Measurements from ENCODE around the gene WNT2B. TPM values are rescaled to one million over a fixed set of nuclear protein-coding genes. Genes with fewer than 3 reads are reported as not detected.

Gene WNT2B
- total RNA-seq, 1 experiment from 2014 or later = 0.68 TPM

DNA sequence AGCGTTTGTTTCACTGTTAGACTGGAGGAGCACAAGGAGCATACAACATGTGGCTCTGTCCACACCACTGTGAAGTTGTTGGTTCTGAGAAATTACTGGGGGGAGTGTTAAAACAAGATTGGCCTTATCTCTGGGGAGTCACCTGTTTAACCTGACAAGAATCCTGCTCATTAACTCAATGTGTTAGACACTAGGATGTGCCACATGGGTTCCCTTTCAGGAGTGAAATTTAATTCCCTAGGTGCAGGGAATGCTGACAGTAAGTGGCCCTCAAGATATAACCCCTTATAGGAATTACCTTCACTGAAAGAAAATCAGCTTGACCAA lies 45.8 kb upstream of the WNT2B start:
- no peaks in the 10 kb centered on the region; the same call in 1 of the 2 replicates for H3K4me1 ChIP-seq (ENCODE audit: insufficient read depth, low read length)
- TF ChIP-seq, protein P1, sequence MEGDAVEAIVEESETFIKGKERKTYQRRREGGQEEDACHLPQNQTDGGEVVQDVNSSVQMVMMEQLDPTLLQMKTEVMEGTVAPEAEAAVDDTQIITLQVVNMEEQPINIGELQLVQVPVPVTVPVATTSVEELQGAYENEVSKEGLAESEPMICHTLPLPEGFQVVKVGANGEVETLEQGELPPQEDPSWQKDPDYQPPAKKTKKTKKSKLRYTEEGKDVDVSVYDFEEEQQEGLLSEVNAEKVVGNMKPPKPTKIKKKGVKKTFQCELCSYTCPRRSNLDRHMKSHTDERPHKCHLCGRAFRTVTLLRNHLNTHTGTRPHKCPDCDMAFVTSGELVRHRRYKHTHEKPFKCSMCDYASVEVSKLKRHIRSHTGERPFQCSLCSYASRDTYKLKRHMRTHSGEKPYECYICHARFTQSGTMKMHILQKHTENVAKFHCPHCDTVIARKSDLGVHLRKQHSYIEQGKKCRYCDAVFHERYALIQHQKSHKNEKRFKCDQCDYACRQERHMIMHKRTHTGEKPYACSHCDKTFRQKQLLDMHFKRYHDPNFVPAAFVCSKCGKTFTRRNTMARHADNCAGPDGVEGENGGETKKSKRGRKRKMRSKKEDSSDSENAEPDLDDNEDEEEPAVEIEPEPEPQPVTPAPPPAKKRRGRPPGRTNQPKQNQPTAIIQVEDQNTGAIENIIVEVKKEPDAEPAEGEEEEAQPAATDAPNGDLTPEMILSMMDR (conservative IDR thresholded peaks at IDR 0.05) = no peak
- H3K4ac ChIP-seq (ENCODE audit: low read depth, low read length) = no peak overlapping the region
- no peak overlapping the region for H4K5ac ChIP-seq (ENCODE audit: insufficient read length, low read depth, low read length)
- no CpG with 5 or more reads among the region's 1 CpG for WGBS (ENCODE audit: extremely low coverage, insufficient read length, low lambda C conversion rate)
- H3K23ac ChIP-seq (ENCODE audit: insufficient read length, low read depth, low read length) = no peak overlapping the region
- Mint-ChIP-seq H3K9me3 (no peaks in the 10 kb centered on the region), H3K4me3 (no peak overlapping the region), H3K27ac (no peak overlapping the region), H3K36me3 (ENCODE audit: insufficient read depth in 1 of 3, low read depth in 3 of 3) (peaks cover 0 to 11% (median under 1%) of the 10 kb centered on the region in 3 experiments; a peak in 3 of 7 replicates), H3K4me1 (peaks cover 38 to 43% of the 10 kb centered on the region in 2 experiments), H3K27me3 (ENCODE audit: low read depth) (peaks cover 14% of the 10 kb centered on the region)
- no peak overlapping the region for H3K14ac ChIP-seq (ENCODE audit: insufficient read depth, low read length)
- H4K20me1 ChIP-seq (ENCODE audit: control insufficient read depth, insufficient read depth, insufficient read length) = peaks cover 2% of the 10 kb centered on the region
- no peaks in the 10 kb centered on the region for H3K23me2 ChIP-seq (ENCODE audit: insufficient read length, low read depth, low read length, poor library complexity, severe bottlenecking)
- H2BK20ac ChIP-seq (ENCODE audit: low read depth, low read length, poor library complexity, severe bottlenecking) = no peak overlapping the region
- no peak overlapping the region for H3K9ac ChIP-seq (ENCODE audit: extremely low read depth, insufficient read length, low read length)
- no peak overlapping the region for H2AK5ac ChIP-seq (ENCODE audit: insufficient read length, low read length)
- no peak overlapping the region for H4K91ac ChIP-seq (ENCODE audit: insufficient read length, low read depth, low read length)
- peaks cover 2% of the 10 kb centered on the region; the same call in 1 of the 2 replicates for H3K27me3 ChIP-seq (ENCODE audit: insufficient read depth, low read length)
- no peaks in the 10 kb centered on the region for H3K79me2 ChIP-seq (ENCODE audit: insufficient read depth, low read length)
- H3K18ac ChIP-seq (ENCODE audit: insufficient read length, low read depth, low read length) = no peak overlapping the region
- no peaks in the 10 kb centered on the region for H3K79me1 ChIP-seq (ENCODE audit: insufficient read depth, low read depth, low read length, poor library complexity, severe bottlenecking)
- H2BK12ac ChIP-seq (ENCODE audit: insufficient read length, low read depth, low read length) = no peak overlapping the region
- no peak overlapping the region for H2BK120ac ChIP-seq (ENCODE audit: low read depth, low read length, poor library complexity, severe bottlenecking)
- H4K8ac ChIP-seq (replicated peaks; ENCODE audit: insufficient read length, low read depth, low read length) = no peak overlapping the region
- H2BK5ac ChIP-seq (ENCODE audit: insufficient read length, low read length) = no peak overlapping the region
- H3K56ac ChIP-seq (ENCODE audit: insufficient read length, low read depth, low read length) = no peak overlapping the region
- no peak overlapping the region for H3T11ph ChIP-seq (ENCODE audit: low read length)
- H2AFZ ChIP-seq (ENCODE audit: low read length) = no peak overlapping the region
- no peak overlapping the region for H3K4me2 ChIP-seq (ENCODE audit: insufficient read depth, insufficient read length, low read length)
- DNase-seq = no peak
- no peak overlapping the region for H2BK15ac ChIP-seq (ENCODE audit: low read depth, low read length)
- no peaks in the 10 kb centered on the region for H3K9me3 ChIP-seq (ENCODE audit: control insufficient read depth, low read depth, low read length)
- no peak overlapping the region for H3K27ac ChIP-seq (ENCODE audit: insufficient read length, low read depth, low read length)
